A549 treated with DMSO at 1 μM for 4 hours (cell line): Measurements from ENCODE around the gene OR1E1. TPM values are rescaled to one million over a fixed set of nuclear protein-coding genes. Genes with fewer than 3 reads are reported as not detected.

Experiments
- total RNA-seq: library from RNA; stranded (reverse); fragments of 200-300 nt; extraction: Qiagen RNA extraction; gene quantifications from 5 replicates; pipeline ENCODE4 v1.2.3, GENCODE V29; 2022; ENCODE audit warnings: low read depth

Gene OR1E1, protein sequence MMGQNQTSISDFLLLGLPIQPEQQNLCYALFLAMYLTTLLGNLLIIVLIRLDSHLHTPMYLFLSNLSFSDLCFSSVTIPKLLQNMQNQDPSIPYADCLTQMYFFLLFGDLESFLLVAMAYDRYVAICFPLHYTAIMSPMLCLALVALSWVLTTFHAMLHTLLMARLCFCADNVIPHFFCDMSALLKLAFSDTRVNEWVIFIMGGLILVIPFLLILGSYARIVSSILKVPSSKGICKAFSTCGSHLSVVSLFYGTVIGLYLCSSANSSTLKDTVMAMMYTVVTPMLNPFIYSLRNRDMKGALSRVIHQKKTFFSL
- total RNA-seq: not detected in 5 replicates

DNA sequence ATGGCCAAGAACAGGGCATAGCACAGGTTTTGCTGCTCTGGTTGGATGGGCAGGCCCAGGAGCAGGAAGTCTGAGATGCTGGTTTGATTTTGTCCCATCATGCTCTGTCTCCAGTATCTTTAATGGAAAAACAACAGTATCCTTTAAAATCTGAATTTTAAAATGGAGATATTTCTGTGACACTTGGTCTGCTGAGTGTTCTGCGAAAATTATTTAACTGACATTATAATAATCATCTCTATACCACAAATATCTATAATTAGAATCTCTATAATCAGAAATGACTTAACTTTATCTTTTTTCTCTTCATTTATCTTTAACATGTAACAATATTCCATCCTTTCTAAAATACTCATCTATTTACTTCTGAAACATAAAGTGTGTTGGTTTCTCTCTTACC, at the start of gene OR1E1:
TSS of gene OR1E1 (minus strand) at position 101 of the 400 bp plus-strand sequence. CDS start at position 101, 0 bp downstream.

DNA sequence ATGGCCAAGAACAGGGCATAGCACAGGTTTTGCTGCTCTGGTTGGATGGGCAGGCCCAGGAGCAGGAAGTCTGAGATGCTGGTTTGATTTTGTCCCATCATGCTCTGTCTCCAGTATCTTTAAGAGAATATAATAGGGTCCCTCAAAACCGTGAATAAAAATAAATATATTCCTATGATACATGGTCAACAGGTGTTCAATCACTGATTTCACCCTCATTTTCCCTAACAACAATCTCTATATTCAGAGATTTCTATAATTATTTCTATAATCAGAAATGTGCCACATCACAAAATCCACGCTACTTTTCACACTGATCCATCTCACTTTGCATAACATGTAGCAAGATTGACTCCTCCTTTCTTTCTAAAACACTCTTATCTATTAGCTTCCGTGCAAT, 35.5 kb upstream of the OR1E1 start, which contains the start of gene OR1E2:
TSS of gene OR1E2 (minus strand) at position 101 of the 400 bp plus-strand sequence. CDS start at position 101, 0 bp downstream.

DNA sequence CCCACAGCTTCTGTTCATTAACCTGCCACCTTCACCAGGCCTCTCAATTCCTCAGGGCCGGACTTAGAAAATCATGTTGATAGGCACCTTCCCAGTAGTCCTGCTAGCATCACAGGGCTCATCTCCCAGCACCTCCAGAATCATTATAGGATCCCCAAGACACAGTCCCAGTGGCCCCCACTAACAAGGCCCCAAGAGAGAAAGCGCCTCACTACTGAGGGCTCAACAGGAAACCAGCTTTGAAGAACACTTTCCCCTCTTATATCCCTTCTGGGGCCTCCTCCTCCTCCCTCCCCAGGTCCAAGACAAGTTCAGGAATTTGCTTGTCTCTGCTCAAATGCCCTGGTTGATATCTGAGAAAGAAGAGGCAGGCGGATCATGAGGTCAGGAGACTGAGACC, 12.9 kb upstream of the OR1E1 start, which contains the start of gene OR3A3:
TSS of gene OR3A3 (plus strand) at position 301 of the 400 bp plus-strand sequence.

DNA sequence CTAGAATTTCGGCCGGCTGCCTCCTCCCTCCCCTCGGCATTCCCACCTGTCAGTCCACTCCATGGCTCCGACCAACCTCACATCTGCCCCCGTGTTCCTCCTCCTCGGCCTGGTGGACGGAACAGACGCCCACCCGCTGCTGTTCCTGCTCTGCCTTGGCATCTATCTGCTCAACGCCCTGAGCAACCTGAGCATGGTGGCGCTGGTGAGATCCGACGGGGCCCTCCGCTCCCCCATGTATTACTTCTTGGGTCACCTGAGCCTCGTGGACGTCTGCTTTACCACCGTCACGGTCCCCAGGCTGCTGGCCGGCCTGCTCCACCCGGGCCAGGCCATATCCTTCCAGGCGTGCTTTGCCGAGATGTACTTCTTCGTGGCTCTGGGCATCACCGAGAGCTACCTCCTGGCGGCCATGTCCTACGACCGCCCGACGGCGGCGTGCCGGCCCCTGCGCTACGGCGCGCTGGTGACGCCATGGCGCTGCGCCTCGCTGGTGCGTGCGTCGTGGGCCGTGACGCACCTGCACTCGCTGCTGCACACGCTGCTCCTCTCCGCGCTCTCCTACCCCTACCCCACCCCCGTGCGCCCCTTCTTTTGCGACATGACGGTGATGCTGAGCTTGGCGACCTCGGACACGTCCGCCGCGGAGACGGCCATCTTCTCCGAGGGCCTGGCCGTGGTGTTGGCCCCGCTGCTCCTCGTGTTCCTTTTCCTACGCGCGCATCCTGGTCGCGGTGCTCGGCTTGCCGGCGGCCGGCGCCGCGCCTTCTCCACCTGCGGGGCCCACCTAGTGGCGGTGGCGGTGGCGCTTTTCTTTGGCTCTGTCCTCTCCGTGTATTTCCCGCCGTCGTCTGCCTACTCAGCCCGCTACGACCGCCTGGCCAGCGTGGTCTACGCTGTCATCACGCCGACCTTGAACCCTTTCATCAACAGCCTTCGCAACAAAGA, 12.1 kb downstream of the OR1E1 start, which contains the start of gene OR3A2:
TSS of gene OR3A2 (minus strand) at position 440 of the 948 bp plus-strand sequence.

Other genes with a start within 250 kb of the OR1E1 start
- not detected in 5 replicates for gene OR1A2, start 200.9 kb downstream of the OR1E1 start, total RNA-seq
- gene OR1A1, start 190.7 kb downstream of the OR1E1 start, total RNA-seq: not detected in 5 replicates
- gene OR3A1, start 100.0 kb downstream of the OR1E1 start, total RNA-seq: not detected in 5 replicates
- gene OR3A2, start 12.1 kb downstream of the OR1E1 start, total RNA-seq: not detected in 5 replicates
- gene OR3A3, start 13.0 kb upstream of the OR1E1 start, total RNA-seq: not detected in 5 replicates
- gene OR1E2, start 35.4 kb upstream of the OR1E1 start, total RNA-seq: not detected in 5 replicates
- gene SPATA22, start 73.4 kb upstream of the OR1E1 start, total RNA-seq: not detected in 5 replicates
- gene ASPA, start 77.6 kb upstream of the OR1E1 start, total RNA-seq: not detected in 5 replicates
- 0.18 to 0.44 TPM (median 0.41 TPM) in 5 replicates for gene TRPV3, start 159.4 kb upstream of the OR1E1 start, total RNA-seq
- gene TRPV1, start 211.0 kb upstream of the OR1E1 start, total RNA-seq: 3.6 to 5.2 TPM (median 4.6 TPM) in 5 replicates
- gene SHPK, start 237.8 kb upstream of the OR1E1 start, total RNA-seq: 12.4 to 17.6 TPM (median 15.0 TPM) in 5 replicates
- 14.0 to 16.5 TPM (median 14.8 TPM) in 5 replicates for gene CTNS, start 238.3 kb upstream of the OR1E1 start, total RNA-seq